ENCODE data around the gene DHX34.
A peak's percentile ranks its signal among the peaks of the same experiment; 100 is the strongest.
"Not testable (repeated sequence)": the region's sequence is repeated elsewhere in the genome, so short reads cannot be mapped to it uniquely, and the experiment has no call there.

DHX34 gene, protein sequence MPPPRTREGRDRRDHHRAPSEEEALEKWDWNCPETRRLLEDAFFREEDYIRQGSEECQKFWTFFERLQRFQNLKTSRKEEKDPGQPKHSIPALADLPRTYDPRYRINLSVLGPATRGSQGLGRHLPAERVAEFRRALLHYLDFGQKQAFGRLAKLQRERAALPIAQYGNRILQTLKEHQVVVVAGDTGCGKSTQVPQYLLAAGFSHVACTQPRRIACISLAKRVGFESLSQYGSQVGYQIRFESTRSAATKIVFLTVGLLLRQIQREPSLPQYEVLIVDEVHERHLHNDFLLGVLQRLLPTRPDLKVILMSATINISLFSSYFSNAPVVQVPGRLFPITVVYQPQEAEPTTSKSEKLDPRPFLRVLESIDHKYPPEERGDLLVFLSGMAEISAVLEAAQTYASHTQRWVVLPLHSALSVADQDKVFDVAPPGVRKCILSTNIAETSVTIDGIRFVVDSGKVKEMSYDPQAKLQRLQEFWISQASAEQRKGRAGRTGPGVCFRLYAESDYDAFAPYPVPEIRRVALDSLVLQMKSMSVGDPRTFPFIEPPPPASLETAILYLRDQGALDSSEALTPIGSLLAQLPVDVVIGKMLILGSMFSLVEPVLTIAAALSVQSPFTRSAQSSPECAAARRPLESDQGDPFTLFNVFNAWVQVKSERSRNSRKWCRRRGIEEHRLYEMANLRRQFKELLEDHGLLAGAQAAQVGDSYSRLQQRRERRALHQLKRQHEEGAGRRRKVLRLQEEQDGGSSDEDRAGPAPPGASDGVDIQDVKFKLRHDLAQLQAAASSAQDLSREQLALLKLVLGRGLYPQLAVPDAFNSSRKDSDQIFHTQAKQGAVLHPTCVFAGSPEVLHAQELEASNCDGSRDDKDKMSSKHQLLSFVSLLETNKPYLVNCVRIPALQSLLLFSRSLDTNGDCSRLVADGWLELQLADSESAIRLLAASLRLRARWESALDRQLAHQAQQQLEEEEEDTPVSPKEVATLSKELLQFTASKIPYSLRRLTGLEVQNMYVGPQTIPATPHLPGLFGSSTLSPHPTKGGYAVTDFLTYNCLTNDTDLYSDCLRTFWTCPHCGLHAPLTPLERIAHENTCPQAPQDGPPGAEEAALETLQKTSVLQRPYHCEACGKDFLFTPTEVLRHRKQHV

GRCh38 chr19:47348819-47349795 is at the start of gene DHX34:
Gene DHX34, plus strand, starts transcription at chr19:47349315. Its CDS starts 3,716 bp downstream, at chr19:47353031.
- peak; percentile 100 for DNase-seq (ENCODE audit: low spot score)

DNA sequence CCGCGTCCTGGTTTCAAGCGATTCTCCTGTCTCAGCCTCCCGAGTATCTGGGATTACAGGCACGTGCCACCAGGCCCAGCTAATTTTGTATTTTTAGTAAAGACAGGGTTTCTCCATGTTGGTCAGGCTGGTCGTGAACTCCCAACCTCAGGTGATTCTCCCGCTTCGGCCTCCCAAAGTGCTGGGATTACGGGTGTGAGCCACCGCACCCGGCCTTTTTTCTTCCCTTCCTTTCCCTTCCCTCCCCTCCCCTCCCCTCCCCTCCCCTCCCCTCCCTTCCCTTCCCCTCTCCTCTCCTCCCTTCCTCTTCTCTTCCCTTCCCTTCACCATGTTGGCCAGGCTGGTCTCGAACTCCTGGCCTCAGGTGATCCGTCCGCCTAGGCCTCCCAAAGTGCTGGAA is 48.2 kb upstream of the DHX34 start:
- not testable (repeated sequence) for DNase-seq (ENCODE audit: low spot score)

- no peak for DNase-seq (ENCODE audit: low spot score)
These were observed 46.9 kb upstream of the DHX34 start for GRCh38 chr19:47302249-47302648.

DNA sequence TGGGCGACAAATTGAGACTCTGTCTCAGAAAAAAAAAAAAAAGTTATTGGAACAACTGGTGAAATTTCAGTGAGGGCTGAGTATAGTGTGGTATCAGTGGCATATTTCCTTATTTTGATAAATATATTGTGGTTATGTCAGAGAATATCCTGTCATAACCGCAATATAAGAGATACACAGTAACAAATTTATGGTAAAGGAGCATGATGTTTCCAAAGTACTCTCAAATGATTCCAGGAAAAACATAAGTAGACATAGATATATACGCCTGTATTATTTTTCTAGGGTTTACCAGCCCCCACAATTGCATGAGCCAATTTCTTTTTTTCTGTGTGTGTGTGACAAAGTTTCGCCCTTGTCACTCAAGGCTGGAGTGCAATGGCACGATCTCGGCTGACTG is 45.1 kb upstream of the DHX34 start:
- DNase-seq (ENCODE audit: low spot score) = no peak

DNA sequence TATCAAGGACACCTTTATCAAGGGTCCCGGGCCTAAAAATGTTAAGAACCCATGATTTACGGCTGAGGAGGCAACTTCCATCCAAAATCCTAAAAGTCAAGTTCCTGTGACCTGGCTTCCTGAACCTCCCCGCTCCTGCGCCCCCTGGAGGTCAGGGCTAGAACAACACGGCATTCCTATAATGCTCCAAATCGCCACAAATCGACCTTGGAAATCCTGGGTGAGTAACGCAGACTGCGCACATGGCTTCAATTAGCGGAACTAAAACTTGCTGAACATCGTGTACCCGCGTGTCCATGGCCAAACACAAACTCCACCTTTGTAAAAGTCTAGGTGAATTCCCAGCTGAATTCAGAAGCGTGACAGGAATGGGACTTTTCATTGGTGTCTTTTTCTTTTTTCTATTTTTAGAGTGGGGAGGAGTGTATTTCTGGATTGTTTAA is 43.8 kb upstream of the DHX34 start:
- peak; percentile 78 for DNase-seq (ENCODE audit: low spot score)

DNA sequence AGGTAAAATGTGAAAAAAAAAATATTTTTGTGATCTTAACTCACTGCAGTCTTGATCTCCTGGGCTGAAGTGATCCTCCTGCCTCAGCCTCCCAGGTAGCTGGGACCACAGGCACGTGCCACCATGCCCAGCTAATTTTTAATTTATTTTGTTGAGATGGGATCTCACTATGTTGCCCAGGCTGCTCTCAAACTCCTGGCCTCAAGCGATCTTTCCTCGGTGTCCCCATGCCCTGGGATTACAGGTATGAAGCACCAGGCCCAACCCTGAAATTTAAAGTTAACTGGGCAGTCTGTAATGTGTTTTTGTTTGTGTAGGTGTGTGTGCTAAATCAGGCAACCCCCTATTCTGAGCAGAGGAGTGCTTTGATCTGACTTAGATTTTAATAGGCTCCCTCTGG is 42.8 kb upstream of the DHX34 start:
- DNase-seq (ENCODE audit: low spot score) = no peak

DNA sequence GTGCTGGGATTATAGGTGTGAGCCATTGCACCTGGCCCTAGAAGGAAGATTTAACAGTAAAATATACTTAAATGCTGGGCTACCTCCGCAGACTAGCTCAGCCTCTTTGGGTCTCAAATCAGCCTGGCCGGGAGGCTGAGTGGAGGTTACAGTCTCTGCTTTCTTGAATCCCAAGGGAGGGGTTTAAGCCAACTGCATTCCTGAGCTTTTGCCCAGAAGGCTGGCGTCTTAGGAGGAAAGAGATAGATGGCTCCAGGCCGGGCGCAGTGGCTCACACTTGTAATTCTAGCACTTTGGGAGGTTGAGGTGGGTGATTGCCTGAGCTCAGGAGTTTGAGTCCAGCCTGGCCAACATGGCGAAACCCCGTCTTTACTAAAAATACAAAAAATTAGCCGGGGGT is 40.1 kb upstream of the DHX34 start:
- no peak for DNase-seq (ENCODE audit: low spot score)

DNA sequence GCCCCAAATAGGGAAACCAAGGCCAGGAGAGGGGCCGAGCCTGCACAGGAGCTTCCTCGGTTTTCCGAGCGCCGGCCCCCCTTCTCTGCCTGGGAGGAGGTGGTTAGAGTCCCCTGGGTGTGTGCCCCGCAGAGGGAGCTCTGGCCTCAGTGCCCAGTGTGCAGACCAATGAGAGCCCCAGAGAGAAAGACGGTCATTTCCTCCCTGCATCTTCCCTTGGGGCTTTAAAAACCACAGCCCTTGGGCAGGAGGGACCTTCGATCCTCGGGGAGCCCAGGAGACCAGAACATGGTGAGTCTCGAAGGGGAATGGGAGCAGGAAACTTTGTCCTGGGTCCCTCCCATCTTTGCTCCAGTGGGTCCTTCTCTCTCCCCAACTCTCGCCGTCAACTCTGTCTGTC is 39.5 kb upstream of the DHX34 start, which contains the start of gene C5AR1:
C5AR1 (plus strand) TSS at position 254 of the 400 bp plus-strand sequence; CDS start at position 289, 35 bp downstream.
- no peak for DNase-seq (ENCODE audit: low spot score)

DNA sequence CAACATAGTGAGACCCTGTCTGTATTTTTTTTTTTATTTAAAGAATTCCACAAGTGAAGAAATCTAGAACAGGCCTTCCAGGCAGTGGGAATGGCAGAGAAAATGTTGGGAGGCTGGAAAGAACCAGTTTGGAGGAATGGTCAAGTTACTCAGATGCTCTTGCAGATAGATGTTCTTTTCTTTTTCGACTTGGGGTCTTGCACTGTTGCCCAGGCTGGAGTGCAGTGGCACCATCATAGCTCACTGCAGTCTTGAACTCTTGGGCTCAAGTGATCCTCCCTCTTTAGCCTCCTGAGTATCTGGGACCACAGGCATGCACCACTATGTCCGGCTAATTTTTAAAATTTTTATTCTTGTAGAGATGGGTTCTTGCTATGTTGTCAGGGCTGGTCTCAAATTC is 38.8 kb upstream of the DHX34 start:
- no peak for DNase-seq (ENCODE audit: low spot score)

DNA sequence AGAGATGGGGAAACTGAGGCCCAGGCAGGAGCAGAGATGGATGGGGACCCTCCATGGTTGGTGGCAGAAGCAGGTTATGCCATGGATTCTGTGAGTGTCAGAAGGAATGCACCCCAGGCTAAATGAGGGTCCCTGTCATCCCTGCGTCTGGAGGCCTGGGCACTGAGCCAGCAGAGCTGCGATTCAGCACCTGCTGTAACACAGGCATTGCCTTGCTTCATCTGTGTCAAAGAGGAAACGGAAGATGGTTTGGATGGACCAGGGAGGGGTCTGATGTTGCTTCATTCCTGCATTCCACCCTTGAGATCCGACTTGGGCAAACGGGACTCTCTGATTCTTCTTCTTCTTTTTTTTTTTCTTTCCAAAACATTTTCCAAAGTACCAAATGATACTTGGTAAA is 38.3 kb upstream of the DHX34 start:
- no peak for DNase-seq (ENCODE audit: low spot score)

- DNase-seq (ENCODE audit: low spot score) = no peak
These were observed 36.6 kb upstream of the DHX34 start for GRCh38 chr19:47312366-47313006.

- no peak for DNase-seq (ENCODE audit: low spot score)
These were observed 35.3 kb upstream of the DHX34 start for GRCh38 chr19:47313754-47314295.

DNA sequence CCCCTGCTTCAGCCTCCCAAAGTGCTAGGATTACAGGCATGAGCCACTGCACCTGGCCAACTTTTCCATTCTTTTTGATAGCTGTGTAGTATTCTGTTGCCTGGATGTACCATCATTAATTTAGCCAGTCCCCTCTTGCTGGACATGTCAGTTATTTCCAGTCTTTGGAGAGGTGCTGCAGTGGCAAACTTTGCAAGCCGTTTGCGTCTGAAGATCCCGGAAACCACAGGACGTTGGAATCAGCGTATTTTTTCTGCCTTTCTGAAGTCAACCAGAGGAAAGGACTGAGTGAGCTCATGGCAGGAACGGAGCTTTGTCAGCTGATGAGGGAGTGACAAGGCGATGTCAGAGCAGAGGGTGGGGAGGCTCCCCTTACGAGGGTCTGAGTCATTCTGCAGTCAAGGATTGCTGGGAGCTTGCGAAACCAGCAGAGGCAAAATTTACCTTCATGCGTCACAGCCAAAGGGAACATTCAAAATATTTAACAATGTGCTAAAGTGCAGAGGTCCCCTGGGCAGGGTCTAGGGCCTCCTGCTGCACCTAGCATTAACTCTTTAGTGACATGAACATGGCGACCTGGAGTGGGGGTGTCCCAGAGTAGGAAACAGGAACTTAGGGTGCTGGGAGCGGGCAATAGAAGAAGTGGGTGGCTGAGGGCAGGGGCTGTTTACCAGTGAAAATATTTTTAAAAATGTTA is 33.8 kb upstream of the DHX34 start:
- peak; percentile 83 for DNase-seq (ENCODE audit: low spot score)

GRCh38 chr19:47316513-47316912 is 32.6 kb upstream of the DHX34 start:
- DNase-seq (ENCODE audit: low spot score) = peak; percentile 48

GRCh38 chr19:47319923-47320871 is 28.9 kb upstream of the DHX34 start:
- DNase-seq (ENCODE audit: low spot score) = no peak

DNA sequence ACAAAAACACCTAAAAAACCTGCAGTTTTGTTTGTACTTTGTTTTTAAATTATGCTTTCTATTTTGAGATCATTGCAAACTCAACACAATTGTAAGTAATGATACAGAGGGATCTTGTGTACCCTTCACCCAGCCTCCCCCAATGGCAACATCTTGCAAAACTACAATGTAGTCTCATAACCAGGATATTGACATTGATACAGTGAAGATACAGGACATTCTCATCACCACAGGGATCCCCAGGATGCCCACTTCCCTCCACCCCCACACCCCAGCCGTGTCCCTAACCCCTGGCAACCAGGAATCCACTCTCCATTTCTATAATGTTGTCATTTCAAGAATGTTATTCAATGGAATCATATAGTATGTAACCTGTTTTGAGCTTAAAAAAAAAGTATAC is 27.5 kb upstream of the DHX34 start:
- no peak for DNase-seq (ENCODE audit: low spot score)

GRCh38 chr19:47322058-47322457 is 27.1 kb upstream of the DHX34 start:
- DNase-seq (ENCODE audit: low spot score) = no peak

DNA sequence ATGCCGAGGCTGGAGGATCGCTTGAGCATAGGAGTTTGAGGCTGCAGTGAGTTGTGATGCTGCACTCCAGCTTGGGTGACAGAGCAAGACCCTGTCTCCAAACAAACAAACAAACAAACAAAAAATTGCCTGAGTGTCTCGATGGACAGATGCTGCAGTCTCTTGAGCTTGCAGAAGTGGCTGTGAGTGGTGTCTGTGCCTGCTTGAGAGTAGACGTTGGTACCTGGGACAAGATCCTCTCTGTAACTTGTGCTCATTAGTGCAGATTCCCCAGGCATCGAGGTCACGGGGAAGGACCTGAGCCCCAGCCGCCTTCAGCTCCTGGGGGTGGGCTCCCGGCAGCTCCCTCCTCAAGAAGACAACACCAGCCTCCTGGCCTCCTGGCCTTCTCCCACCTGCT is 25.7 kb upstream of the DHX34 start:
- no peak for DNase-seq (ENCODE audit: low spot score)

GRCh38 chr19:47323872-47324271 is 25.2 kb upstream of the DHX34 start:
- DNase-seq (ENCODE audit: low spot score) = no peak
